Activated T-cell treated with anti-CD3 and anti-CD28 coated beads for 4 hours (primary cell): ENCODE results near the gene NUP188.

Experiments used
- DNase-seq: peaks from one replicate; pipeline ENCODE4 v3.0.0-alpha.2; 2020

Gene NUP188

DNA sequence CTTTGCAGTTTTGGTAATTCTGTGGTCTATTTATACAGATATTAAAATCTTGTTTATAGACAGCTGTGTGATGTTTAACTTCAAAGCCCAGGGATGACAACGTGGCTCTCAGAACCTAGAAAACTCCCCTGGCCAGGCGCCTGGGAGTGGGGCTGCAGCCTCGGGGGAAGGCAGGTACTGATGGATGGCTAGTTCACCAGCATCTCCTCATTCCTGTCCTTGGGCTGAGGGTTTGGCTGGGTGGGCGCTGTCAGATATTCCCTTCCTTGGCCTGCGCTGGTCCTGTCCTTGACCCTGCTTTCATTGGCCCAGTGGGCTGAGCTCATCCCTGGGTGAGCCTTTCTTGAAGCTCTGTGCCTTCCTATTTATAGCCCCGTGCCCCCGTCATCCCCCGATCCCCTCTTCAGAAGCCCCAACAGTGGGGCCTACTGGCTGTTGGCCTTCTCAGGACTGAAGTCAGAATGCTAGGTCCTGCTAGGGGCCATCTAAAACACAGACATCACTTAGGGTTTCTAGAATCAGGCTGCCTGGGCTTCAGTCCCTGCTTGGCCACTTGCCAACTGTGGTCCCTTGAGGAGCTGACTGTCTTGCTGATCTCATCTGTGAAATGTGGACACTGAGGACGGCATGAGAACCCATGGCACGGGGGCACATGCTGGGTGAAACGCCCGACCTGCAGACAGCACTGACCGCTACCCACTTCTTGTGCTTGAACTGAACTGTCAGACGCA, 59.7 kb downstream of the NUP188 start:
- DNase-seq: no peak

DNA sequence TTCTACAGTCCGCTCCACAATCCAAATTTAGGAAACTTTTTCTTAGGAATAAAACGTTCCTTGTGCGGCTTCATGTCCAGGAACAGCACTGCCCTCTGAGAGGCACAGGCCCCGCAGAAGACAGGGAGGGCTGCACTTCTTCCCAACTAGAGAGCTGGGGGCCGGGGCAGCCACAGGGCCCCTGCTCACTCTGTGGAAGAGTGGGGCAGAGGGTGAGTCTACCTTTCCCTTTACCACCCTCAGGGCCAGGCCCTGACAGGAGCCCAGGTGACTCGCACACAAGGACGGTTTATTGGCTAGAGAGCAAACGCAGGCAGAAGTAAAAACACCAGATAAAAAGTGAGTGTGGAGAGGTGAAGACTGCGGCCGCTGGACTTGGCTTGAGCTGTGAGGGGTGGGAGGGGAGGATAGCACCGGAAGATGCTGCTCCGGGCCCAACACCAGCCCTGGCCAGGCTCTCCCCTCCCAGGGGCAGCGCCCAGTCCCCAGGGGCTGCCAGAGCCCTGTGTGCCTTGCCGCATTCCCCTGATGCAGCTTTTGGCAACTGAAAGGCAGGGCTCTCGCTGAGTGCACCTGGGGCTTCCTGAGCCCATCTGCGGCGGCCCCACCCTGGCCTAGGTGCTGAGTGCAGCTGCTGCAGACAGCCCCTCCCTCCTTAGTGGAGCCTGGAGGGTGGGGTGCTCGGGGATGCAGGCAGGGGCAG, 60.4 kb downstream of the NUP188 start:
- no peak for DNase-seq

DNA sequence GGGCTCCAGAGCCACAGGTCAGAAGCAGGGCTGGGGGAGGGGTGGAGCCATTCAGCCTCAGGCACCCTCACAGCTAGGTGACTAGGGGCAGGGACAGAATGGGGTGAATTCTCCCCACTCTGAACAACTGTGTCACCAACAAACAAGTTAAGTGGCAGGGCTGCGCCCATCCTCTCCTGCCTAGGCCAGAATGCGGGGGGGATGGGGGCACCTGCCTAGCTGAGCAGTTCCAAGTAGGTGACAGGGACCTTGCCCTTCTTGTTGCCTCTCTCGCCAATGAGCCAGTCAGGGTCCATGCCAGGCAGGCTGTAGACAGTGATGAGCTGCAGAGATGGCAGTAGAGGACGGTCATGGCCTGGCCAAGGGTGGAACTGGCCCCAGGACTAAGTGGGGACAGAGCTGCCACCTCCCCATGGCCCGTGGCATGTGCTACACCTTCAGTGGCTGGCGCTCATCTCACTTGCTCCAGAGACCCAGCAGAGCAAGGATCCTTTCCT, 61.0 kb downstream of the NUP188 start:
- no peak for DNase-seq

DNA sequence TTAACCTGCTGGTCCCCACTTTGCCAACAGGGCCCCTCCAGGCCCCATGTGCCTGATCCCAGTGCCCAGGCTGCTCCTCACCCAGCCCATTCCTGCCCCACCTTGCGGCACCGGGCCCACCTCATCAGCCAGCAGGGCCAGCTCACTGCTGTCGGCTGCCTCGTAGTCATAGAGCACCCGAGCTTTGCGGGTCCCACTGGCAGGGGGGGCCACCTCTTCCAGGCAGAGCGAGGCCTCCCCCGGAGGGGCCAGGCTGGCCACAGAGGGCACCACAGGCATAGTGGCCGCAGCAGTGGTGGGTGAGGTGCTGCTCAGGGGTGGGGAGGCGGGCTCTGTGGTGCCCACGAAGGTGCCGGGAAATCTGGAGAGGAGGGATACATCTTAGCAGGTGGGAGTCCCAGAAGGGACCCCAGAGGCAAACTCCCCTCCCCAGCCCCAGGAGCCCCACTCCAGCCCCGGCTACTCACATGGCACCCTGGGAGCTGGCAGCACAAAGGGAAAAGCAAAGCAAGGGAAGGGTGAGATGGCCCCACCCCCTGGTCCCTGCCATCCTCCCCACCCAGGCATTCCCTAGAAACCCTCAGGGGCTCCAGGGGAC, 61.6 kb downstream of the NUP188 start:
- DNase-seq: no peak

DNA sequence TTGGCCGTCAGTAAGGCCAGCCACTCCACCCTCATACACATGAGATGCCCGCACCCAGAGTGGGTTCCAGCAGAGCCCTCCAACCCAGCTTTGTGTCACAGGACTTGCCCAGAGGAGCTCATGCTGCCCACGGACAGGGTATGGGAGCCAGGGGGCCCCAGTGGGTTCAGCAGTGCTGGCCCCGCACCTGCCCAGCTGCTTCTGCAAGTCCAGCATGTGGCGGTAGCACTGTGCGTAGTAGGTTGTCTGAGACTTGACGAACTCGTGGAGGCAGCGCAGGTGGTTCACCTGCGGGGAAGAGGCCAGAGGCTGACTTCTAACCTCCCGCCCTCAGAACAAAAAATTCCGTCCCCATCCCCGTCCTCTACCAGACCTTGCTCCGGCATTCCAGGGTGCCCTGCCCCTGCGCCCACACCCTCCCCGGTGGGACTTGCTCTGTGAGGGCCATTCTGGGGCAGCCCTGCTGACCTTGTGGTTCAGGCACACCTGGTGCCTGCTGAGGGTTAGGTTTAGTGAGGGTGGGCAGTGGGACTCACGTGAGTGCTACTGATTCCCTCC, 62.2 kb downstream of the NUP188 start:
- no peak for DNase-seq

DNA sequence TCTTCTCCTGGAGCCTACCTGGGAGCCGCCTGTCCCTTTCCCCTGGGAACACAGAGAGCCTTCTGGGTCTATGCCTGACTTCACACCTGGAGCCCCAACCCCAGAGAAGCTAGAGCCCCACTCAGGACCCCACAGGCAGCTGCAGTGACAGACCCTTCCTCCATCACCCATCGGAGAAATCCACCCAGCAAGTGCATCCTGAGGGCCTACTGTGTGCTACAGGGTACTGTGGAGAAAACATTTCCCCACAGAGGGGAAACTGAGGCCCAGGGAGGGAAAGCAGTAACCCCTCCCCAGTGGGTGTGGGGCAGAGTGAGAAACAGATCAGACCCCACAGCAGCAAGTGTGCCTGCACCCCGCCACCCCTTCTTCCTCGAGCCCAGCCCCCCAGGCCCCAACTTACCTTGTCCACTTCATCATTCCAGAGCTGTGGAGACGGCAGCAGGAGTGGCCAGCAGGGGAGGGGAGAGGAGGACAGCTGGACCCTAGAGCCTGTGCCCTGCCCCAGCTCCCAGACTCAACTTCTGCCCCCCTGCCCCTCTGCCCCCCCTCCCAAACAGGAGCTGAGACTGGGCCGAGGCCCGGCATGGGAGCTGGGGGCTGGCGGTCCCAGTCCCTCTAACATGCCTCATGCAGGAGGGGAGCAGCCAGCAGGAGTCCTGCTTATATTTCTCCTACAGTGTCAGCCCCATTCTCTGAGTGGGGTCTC, 62.9 kb downstream of the NUP188 start:
- DNase-seq: no peak

DNA sequence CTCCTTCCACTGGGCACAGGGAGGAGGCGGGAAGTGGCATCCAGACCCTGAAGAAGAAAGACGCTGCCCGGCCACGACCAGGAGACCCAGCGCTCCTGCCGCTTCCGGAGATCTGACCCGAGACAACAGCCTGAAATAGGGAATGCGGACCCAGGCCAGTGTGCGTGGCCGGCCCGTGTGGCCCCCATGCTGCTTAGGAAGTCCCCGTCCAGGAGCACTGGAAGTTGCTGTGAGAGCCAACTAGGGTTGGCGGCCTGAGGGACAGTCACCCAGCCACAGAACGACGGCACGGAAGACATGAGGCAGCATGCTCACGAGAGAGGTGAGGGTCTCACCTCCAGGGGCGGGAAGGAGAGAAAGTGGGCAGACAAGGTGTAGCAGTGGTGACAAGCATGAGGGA, 63.7 kb downstream of the NUP188 start:
- DNase-seq: no peak

DNA sequence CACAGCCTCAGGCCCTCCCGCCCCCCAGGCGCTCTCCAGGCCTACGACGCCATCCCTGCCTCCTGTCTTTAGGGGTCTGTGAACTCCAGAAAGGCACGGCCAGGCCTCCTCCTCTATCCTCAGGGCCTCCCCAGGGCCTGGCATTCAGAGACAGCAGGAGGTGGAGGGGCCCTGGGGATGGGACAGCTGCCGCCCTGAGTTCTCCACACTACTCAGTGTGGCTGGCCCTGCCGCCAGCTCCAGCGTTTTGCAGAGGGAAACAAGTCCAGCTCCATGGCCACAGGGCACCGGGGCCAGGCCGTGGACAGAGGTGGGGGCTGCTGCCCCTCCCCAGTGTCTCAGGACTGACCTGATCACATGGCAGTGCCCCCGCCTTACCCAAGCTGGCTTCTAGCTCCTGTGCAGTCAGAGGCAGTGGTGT, 64.3 kb downstream of the NUP188 start:
- no peak for DNase-seq

DNA sequence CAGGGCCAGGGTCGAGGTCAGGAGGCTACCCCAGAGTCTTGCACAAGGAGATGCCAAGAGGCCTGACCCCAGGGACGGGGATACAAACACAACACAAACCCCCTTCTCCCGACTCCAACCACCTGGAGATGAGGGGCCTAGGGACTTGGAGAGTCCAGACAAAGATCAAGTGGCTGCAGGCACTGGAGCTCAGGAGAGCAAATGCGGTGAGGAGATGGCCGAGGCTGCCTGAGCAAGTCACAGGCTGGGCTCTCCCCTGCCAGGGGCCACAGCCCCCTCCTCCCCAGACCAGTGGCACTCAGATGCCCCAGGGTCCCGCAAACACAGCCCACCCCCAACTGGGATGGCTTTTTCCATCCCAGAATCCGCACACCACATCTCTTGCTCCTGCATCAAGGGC, 64.8 kb downstream of the NUP188 start:
- DNase-seq: no peak

DNA sequence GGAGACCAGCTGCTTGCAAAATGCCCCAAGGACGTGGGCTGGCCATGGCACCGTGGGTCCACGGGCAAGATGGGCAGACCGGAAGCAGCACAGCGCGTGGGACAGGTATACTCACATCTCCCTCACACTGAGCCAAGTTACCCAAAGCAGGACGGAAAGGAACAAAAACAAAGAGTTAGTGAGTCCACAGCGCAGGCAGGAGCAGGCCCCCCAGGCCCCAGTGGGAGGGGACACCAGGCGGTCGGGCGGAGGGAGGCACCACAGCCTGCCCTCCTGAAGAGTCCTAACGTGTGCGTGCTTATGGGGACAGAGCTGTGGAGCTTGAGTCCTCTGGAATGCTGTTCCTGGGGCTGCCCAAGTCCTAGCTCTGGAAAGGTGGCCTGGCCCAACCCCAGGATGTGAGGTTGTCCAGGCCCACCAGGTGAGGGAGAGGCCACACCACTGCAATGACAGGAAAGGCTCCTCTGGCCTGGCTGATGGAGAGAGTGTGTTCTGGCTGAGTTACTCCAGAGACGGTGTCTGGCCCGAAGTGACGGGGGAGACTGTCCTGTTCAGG, 65.5 kb downstream of the NUP188 start:
- no peak for DNase-seq

DNA sequence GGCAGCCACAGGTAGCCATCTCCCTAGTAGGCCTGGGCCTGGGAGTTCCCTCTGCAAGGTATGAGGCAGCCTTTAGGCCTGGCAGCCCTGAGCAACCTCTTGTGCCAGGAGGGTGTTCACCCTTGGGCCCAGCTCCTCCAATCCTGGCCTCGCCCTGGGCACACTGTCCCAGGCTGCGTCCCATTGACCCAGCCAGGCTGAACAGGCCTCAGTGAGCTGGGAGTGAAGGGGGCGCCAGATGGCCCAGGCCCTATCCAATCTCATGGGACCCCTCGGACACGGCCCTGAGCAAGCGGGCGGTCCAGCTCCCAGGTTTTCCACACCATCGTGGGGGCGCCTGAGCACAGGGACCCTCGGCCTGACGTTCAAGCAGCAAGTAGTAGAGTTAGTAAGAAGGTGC, 66.2 kb downstream of the NUP188 start:
- DNase-seq: no peak

DNA sequence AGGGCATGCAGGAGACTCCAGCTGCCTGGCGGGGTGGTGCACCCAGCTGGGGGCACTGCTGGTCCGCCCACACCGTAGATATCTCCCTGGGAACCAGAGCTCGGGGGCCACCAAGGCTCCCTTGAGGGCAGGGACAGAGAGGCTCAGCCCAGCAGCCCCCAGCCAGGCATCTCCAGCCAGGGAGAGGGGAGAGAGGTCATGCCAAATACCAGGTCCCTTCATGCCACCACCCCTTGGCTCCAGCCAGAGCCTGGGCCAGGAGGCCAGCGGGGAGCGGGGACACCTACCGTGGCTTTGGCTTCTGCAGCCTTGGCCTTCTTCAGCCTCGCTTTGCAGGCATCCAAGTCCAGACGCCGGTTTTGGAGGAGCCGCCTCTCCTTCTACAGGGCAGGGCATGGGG, 66.6 kb downstream of the NUP188 start:
- DNase-seq: no peak

DNA sequence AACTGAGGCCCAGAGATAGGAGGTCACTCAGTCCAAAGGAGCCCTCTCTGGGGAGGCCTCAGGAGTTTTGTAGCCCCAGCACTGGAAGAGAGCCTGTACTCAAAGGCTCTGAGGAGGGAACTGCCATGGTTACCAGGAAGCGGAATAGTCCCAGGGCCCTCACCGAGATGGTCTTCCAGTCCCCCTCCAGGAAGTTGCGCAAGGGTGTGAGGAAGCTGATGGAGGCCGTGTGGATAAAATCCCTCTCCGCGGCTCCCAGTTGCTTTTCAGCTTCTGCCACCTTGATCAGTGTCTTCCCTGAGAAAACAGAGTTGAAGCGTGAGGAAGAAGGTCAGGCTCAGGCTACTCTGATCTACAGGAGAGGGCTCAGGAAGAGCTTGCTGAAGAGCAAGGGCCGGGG, 67.1 kb downstream of the NUP188 start:
- no peak for DNase-seq

DNA sequence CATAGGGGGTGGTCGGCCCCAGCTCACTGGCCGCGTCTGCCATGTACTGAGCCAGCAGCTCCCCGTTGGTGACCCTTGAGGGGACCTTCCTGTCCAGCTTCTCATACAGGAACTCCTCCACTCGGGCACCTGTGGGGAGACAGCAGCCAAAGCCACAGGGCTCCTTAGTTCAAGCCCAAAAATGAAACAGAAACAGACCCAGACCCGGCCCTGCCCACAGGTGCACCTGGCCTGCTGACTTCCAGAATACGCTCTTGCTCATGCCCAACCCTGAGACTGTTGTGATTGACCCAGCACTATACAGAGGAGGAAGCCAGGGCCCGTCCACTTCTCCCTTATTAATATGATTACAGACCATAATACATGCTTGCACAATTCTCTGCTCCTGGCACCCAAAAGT, 73.6 kb downstream of the NUP188 start:
- no peak for DNase-seq

DNA sequence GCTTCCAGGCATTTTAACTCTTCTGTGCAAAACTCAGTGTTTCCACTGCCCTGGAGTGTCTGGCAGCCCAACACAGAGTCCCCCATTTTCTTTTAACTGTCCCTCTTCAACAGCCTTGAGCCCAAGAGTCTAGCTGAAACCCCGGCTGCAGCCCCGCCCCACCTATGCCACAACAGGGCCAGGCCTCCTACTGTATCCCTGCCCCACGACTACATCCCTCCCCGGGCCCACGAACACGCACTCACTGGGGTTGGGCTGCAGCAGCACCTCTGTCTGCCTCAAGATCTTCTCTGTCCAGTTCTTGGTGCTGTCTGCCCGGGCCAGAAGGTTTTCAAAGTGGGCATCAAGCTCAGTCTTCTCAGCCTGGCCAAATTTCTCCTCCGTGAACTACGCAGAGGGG, 74.5 kb downstream of the NUP188 start:
- no peak for DNase-seq

DNA sequence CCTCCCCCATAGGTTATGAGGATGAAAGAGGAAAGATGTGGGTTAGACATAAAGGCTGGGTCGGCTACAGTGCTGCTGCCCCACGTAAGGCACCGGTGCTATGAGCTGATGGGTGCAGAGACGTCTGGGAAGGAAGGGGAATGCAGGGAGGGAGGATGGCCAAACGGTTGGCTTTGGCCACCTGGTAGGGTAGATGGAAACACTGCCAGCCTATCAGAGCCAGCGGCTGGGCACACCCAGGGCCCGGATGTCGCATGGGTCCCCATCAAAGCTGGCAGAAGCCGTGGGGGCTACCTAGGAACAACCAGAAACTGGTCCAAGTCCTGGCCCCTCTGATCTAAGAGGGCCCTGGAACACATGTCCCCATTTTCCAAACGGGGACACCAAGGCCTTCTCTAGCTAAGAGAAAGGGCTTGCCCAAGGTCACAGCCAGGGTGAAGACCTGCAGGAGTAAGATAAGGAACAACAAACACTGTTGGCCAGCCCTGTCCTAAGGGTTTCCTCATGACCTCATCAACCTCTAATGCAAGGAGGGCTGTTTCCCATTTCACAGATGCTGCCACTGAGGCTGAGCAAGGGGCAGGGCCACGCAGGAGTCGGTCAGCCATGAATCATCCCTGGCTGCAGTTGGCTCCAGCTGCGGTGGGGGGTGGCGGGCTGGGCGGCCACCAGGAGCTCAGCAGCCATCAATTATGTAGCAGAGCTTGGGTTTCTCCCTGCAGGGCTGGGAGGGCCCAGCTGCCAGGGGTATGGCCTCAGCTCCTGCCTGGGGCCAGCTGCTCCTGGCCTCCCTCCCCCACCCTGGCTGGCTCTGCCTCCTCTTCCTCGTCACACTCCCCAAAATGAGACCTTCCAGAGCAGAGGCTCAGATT, 75.8 kb downstream of the NUP188 start:
- no peak for DNase-seq

DNA sequence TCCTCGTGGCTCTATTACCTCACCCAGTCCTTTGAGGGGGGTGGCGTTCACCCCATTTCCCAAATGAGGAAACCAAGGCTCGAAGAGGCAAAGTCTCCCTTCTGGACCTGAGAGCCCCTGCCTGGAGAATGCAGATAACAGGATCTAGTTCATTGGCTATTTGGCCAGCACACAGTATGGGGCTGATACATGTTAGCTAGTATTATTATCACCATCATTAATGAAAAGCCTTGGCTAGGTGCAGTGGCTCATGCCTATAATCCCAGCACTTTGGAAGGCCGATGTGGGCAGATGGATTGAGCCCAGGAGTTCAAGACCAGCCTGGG, 76.4 kb downstream of the NUP188 start:
- no peak for DNase-seq

DNA sequence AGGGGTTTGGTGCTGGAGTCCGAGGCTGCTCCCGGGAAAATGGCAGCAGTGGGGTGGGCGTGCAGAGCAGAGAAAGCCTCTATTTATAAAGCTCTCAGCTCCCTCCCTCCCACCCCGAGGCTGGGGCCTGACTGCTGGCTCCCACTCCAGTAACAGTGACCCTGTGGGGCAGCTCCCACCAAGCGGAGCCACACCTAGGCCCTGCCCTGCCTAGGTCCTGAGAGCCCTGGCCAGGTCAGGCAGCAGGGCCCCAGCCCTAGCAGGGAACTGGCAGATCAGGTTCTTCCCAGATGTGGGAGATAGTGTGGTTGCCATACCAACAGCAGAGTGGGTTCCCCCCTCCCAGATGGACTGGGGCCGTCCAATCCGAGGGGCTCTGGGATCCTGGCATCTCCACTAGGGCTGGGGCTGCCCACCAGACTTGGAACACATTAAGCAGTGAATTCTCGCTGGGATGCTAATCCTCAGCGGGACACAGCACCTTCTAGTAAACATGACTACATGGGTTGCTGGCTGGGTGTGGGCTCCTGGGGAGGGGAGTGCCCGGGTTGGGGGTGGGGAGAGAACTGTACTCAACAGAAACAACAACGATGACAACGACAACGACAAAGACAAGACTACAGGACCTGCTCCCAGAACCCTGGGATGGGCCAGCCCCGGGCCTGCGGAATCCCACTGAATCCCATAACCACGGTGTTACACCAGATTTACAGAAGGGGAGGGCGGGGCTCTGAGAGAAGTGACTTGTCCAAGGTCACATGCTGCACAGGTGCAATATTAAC, 79.1 kb downstream of the NUP188 start:
- DNase-seq: no peak

DNA sequence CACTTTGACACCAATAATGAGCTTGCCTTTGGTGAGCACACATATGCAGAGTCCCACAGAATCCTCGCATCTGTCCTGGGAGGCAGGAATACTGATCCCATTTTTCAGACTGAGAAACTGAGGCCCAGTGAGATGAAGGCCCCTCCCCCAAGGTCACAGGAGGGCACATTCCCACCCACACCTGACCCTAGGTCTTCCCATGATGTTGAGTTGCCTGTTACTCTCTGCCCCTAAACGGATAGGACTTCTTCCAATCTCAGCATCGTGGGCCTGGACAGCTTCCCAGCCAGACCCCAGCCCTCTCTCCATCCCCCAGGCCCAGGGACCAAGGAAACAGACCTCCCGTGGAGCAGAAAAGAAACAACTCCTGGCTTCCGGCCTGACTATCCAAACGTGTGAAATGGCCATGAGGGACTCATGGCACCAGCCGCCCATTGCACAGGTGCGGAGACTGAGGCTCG, 79.8 kb downstream of the NUP188 start:
- no peak for DNase-seq

DNA sequence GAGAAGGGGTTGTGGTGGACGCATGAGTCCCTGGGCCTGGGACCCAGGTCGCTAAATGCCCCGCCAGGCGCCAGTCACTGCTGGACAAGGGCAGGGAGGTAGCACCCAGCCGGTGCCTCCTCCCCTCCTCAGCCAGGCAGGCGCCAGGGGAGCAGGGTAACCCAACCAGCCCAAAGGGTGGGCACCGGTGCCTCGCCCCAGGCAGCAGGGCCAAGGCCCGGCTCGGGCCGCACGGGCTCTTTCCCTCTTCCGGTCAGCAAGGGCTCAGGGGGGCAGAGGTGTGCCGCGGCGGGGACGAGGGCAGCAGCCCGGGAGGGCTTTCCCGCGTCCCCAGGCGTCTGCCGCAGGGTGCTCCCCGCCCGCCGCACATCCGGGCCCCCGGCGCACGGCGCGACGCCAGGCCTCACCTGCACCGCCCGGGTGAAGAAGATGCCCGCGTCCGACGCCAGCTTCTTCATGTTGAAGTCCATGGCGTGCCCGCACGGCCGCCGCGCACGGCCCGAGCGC, 80.2 kb downstream of the NUP188 start:
- DNase-seq: no peak
